GM19193 (cell line): ENCODE data around the gene ACOT8.

Experiments
- POLR2A ChIP-seq: IDR thresholded peaks from 4 replicates; pipeline ENCODE4 v1.6.1; 2011; ENCODE audit not compliant: insufficient read depth, insufficient read length; ENCODE audit errors: extremely low read depth

Gene ACOT8

DNA sequence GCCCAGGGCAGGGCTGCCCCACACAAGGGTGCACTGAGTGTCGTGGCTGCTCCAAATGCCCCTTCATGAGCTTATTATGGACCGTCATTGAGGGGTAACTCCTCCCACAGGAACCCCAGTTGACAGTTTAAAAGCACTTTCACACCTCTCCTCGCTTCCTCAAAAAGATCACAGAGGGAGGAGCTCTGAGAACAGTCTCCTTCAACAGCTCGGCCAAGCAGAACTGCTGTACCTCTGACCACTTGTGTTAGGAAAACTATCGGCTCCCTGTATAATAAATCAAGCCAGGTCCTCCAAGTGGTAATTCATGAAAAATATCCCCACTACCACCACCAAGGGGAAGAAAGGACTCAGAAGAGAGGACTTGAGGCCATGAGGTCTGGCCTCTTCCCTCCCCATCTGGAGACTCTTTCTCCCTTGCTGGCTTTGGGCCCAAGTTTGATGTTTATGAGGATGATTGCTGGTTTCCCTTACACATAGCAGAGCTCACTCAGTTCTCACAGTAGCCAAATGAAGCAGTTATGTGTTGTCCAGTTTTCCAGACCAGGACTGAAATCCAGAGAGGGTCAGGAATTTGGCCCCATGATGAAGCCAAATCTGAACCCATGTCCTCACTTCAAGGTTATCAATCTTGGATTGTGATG, 14.9 kb downstream of the ACOT8 start:
- no peak for TF ChIP-seq POLR2A

DNA sequence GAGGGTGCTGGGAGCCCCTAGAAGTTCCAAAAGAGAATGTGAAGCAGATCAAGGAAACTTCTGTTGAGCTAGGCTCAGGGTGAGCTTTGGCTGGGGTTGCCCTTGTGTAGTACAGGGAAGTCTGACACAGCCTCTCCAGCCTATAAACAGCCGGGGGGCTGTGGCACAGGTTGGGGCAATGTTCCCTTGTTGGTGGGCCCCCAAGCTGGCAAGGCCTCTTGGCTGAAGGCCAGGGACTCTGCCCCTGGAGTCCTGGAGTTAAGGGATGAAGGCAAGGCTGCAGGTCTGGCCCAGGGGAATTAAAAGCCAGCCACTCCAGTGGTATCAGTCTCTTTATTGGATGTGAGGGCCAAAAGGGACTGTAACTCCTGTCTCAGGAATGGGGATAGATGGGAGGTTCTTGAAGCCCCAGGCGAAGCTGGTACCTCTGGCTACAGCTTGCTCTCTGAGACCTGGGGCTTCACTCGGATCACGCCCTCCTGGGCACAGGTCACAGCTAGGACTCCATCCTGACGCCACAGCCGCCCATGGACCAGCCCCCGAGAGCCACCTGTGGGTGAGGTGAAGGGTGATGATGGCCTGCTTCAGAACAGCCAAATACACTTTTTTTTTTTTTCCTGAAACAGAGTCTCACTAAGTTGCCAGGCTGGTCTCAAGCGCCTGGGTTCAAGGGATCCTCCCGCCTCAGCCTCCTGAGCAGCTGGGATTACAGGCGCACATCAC, 15.6 kb downstream of the ACOT8 start:
- TF ChIP-seq POLR2A = no peak

DNA sequence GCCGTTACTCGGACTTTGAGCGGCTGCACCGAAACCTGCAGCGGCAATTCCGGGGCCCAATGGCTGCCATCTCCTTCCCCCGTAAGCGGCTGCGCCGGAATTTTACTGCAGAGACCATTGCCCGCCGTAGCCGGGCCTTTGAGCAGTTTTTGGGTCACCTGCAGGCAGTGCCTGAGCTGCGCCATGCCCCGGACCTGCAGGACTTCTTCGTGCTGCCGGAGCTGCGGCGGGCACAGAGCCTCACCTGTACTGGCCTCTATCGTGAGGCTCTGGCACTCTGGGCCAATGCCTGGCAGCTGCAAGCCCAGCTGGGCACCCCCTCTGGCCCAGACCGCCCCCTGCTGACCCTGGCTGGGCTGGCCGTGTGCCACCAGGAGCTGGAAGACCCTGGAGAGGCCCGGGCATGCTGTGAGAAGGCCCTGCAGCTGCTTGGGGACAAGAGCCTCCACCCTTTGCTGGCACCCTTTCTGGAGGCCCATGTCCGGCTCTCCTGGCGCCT, 16.4 kb downstream of the ACOT8 start:
- TF ChIP-seq POLR2A = no peak

DNA sequence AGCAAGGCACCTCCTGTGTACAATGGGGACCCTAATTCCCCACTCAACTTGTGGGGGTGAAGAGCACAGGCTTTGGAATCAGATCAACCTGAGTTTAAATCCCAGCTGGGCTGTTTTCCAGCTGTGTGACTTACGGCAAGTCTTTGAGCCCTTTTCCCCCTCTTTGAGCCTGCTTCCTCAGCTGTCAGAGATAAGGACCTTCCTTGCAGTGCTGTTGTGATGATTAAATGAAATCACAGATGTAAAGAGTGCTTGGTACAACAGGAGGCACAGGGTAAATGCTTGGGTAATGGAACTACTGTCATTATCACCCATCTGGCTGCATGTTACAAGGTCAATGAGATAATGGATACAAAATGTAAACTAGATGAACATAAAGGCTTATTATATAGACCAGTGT, 20.4 kb downstream of the ACOT8 start:
- no peak for TF ChIP-seq POLR2A

DNA sequence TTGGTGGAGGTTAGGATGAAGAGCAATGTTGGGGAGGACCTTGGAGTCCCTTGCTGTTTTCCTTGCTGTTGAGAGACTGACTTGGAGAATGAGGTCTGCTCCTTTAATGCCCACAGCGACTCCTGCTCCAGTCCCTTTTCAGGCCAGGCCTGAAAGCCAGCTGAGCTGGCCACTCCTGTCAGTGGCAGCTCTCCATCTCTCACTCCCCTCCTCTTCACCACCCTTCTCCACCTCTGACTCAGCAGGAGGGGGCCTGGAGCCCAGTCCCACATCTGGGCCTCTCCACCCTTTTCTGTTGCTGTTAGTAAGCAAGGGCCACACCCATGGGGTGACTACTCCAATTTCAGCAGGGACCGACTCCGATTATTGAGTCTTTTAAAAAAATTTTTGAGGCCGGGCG, 21.4 kb downstream of the ACOT8 start:
- no peak for TF ChIP-seq POLR2A

DNA sequence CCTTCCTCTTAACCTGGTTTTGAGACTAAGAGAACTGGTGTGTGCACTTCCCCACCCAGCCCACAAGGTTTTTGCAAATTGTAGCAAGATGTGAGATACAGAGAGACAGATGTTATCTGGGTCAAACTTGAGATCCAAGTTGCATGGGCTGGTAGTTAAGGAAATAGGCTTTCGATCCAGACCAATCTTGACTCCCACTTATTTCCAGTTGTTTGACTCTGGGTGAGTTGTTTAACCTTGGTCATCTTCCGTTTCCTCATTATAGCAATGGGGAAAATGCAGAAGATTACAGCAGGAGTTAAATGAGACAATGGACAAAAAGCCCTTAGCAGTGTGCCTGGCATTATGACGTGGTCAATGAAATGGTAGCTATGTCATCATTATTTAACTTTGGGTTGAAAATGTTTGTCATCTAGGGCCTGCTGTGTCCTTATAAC, 21.8 kb downstream of the ACOT8 start:
- TF ChIP-seq POLR2A = no peak

DNA sequence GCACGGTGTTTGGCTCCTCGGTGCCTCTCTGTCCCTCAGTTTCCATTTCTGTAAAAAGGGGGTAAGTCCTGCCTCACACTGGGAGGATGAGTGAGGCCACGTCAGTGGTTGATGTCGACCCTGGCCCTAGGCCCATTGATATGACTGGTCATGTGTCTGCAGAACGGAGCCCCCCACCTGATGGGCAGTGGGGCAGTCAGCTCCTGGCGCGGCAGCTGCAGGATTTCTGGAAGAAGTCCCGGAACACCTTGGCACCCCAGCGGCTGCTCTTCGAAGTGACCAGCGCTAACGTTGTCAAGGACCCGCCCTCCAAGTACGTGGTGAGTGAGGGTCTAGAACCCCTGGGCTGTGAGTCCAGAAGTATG, 22.4 kb downstream of the ACOT8 start:
- no peak for TF ChIP-seq POLR2A

DNA sequence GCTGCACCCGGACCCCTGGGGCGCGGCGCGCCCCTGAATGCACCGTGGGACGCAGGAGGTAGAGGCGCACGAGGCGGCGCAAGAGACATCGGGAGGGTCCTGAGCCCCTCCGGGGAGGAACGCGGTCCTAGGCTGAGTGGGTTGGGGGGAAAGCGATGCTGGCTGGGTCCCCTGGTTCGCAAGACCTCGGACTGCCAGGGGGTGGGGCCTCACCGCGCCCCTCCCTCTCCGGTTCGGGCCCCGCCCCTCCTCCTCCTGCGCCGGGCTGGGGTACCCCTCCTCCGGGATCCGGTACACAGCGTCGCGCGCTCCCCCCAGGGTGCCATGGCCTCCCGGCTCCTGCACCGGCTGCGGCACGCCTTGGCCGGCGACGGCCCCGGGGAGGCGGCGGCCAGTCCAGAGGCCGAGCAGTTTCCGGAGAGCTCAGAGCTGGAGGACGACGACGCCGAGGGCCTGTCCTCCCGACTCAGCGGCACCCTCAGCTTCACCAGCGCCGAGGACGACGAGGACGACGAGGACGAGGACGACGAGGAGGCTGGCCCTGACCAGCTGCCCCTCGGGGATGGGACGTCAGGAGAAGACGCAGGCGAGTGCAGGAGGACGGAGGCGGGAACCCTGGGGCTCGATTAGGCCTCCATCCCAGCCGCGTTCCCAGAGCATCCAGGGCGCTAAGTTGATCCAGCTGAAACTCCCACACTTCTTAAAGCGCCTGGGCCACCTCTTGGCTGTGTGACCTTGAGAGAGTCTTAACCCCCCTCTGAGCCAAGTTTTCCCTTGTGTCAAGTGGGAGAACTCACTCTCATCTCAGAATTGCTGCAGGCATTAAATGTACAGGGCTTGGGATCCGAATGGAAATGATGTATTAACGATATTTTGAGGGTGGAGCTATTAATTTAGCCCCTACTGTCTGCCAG, 23.1 kb downstream of the ACOT8 start:
- no peak for TF ChIP-seq POLR2A

DNA sequence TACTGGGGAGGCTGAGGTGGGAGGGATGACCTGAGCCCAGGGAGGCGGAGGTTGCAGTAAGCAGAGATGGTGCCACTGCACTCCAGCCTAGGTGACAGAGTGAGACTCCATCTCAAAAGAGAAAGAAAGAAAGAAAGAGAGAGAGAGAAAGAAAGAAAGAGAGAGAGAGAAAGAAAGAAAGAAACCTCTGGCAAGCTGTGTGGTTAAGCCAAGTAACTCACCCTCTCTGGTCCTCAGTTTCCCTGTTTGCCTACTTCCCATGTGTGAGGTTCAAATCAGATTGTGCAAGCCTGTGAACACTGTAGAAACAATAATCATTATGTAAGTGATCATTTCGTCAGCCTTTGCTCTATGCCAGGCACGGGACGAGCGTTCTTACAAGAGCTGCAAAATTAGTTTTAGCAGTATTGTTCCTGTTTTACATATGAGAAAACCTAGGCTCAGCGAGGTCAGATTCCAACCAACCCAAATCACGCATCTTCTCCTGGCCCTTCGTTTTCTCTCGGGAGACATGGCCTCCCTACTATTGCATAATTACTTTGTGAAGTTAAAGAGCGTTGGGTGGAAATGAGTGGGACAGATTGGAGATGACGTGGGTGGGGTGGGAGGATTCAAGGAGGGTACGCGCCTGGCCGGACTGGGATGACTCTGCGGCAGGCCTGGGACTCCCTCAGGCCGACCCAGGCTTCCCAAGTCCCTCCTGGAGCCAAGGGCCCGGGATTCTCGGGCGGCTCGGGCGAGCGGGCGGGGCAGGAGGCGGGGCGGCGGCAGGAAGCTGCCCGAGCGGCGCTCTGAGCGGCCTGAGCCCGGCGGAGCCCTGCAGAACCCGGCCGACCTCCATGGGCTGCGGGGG, 23.9 kb downstream of the ACOT8 start, which contains the start of gene SNX21:
Gene SNX21 (plus strand): TSS at position 770 of the 853 bp plus-strand sequence. CDS start 121 bp downstream, outside the sequence.
- no peak for TF ChIP-seq POLR2A

DNA sequence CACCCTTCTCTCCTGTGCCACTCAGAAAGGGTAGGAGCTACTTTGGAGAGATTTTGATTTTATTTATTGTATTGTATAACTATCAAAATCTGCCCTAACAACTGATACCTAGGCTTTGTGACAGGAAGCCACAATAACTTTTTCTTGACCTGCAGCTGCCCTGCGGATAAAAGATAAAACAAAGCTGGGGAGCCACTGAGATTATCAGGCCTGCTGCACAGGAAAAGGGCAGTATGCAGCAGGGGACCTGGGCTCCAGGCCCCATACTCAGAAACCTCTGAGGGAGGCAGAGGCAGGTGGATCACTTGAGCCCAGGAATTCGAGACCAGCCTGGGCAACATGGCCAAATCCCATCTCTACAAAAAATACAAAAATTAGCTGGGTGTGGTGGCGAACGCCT, 24.6 kb downstream of the ACOT8 start:
- TF ChIP-seq POLR2A = no peak

DNA sequence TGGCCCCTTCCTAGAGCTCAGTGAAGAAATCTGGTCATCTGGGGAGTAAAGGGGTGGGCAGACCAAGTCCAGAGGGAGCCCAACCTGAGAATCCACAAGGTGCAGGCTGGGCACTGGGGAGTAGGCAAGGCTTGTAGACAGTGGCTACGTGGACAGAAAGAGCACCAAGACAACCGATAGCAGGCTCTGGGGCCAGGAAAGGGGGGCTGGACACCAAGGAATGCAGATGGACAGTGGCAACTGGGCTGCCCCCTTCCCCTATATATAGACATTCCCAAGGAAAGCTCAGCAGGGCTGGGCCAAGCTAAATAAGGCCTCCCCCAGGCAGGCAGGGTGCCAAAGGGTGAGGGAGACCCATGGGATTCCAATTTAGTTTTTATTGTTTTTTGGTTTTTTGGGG, 28.6 kb downstream of the ACOT8 start:
- no peak for TF ChIP-seq POLR2A

DNA sequence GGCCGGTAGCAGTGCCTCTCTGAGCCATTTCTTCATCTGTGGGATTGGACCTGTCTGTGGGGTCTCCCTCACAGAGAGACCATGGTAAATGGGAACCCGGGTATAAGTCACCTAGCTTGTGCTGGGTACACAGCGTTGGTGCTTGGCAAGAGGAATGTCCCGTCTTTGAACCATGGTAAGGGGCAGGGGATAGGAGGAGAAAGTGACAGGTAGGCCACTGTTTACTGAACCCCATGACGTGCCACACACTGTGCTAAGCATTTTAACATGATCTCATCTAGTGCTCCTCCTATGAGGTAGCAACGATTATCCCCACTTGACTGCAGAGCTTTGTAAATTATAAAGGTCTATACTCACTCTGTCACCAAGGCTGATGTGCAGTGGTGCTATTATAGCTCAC, 29.5 kb downstream of the ACOT8 start:
- no peak for TF ChIP-seq POLR2A

DNA sequence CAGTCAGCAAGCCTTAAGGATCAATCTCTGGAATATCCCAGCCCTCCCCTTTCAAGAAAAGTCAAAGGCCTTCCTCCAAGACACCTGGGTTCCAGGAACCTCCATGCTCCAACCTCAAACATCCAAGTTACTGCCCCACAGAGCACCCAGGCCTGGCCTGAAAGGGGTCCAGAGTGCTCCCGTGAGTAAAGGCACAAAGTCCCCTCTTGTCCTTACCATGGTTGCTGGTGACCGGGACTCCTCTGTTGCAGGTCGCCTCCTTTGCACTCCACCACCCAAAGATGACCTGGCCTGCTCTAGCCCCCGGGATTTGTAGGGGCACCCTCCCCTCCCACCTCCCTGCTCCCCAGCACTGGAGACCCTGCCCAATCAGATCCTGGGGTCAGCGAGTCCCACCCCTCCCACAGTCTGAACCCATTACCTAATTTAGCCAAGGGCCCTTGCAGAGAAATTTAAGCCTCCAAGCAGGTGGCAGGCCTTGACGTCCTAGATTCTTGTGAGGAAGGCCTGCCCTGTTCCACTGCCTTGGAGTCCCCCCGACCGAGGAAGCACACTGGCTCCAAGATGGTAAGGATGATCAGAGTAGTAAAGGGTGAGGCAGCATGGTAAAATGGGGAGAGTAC, 30.1 kb downstream of the ACOT8 start, which contains the start of gene TNNC2:
Gene TNNC2 (minus strand): TSS at position 283 of the 623 bp plus-strand sequence. CDS start 64 bp downstream, at position 219.
- no peak for TF ChIP-seq POLR2A

DNA sequence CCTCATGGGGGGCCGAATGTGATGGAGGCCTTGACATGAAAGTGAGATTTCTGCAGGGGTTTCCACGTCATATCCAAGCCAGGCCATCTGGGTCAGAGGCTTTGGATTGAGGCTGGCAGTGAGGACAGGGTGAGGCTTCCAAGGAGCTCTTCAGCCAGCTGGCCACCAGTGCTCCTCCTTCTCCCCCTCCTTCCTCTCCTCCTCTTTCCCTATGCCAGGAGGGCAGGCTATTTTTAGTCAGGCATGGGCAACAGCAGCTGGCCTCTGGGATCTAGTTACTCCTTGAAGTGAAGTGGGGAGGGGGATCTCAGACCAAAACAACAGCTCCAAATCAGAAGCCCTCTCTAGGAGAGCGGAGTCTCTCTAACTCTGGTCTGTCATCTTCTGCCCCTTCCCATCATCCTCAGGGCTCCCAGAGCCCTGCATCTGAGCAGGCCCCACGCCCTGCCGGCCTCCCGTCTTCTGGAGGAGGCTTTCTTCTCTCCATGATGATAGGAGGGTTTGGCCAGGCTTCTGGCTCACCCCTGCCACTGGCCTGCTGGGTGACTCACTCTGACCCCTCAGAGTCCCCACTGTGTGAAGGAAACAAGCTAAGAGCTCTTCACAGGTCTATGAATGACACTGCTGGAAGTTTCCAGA, 30.7 kb downstream of the ACOT8 start:
- TF ChIP-seq POLR2A = no peak
